Coronary artery (tissue), 2 donors: ENCODE measurements around the gene ARNT2.
A peak's percentile ranks its signal among the peaks of the same experiment; 100 is the strongest.

Experiments
- DNase-seq: peaks from one replicate; pipeline ENCODE4 v3.0.0-alpha.2; 2017; ENCODE audit warnings: low spot score
- H3K27ac ChIP-seq, 2 donors: fragments of 200-600 bp; sonication (generic); one replicate each; pipeline ENCODE4 v1.5.1; 2016 to 2019
- H3K4me3 ChIP-seq: fragments of 200-600 bp; sonication (generic); 2 replicates; pipeline ENCODE4 v1.5.1; 2016; ENCODE audit warnings: mild to moderate bottlenecking, moderate library complexity
- TF ChIP-seq, protein P1 (sequence below): fragments of 200-600 bp; sonication (generic); IDR thresholded peaks from one replicate; pipeline ENCODE4 v1.5.1; 2019; ENCODE audit warnings: antibody characterized with exemption

The ARNT2 gene

DNA sequence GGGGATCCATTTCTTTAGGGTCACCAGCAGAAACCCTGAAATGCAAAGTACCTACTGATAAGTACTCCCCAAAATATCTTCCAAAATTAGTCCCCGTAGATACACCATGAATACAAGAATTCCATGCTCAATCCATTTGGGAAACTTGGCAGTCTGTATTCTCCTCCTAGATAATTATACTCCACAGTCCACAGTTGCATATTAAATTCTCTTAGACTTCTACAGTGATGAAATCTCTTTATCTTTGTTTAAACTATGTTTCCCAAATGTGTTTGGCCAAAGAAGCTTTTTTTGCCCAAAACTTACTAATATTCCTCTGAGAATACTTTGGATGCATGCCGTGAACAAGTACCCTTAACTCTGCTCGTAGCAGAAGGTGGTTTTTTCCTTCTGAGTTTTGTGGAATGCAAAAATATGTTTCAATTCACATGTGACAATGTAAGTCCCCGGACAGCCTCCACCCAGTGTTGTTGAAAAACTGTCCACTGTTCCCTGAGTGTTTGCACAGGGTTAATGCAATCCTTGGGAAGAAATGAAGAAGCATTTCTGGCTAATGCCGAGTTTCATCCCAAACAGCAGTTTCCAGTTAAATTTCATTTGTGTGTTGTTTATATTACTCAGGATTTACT, 126.7 kb downstream of the ARNT2 start:
- H3K4me3 ChIP-seq = peak overlapping the region; percentile 39
- H3K27ac ChIP-seq = peak overlapping the region in 1 of 2 donors; percentile 25
- TF ChIP-seq, protein P1, sequence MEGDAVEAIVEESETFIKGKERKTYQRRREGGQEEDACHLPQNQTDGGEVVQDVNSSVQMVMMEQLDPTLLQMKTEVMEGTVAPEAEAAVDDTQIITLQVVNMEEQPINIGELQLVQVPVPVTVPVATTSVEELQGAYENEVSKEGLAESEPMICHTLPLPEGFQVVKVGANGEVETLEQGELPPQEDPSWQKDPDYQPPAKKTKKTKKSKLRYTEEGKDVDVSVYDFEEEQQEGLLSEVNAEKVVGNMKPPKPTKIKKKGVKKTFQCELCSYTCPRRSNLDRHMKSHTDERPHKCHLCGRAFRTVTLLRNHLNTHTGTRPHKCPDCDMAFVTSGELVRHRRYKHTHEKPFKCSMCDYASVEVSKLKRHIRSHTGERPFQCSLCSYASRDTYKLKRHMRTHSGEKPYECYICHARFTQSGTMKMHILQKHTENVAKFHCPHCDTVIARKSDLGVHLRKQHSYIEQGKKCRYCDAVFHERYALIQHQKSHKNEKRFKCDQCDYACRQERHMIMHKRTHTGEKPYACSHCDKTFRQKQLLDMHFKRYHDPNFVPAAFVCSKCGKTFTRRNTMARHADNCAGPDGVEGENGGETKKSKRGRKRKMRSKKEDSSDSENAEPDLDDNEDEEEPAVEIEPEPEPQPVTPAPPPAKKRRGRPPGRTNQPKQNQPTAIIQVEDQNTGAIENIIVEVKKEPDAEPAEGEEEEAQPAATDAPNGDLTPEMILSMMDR = no peak
- no peak for DNase-seq

DNA sequence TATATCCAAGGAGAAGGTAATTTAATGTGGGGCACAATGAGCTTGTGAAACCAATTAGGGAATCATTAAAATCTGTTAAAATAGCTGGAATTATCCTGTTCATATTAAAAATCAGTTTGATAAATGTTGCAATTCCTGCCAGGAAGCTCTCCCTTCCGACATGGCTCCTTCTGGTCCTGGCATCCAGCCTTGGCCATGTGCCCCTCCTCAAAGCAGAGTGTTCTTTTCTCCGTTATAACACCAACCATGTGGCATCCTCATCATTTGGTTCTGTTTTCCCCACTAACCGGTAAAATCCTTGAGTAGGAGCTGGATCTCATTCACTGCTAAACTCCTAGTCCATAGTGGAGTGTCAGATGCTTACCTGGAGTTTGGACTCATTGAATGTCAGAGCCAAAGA, 127.2 kb downstream of the ARNT2 start:
- no peak for DNase-seq

DNA sequence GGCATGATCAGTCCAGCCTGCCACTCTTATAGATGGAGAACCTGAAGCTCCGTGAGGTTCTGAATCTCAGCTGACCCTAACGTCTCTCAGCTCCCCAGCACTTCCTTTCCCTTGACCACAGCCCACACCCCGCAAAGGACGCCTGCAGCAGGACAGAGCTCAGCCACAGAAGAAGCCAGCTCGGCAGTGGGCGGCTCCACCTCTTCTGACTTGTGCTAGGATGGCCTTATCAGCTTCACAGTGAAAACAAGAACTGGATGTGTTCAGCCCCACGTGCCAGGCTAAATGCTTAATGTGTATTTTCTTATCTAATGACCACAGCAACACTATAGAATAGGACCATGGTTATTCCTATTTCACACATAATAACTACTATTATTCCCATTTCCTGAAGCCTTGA, 127.6 kb downstream of the ARNT2 start:
- TF ChIP-seq, protein P1 = no peak
- DNase-seq = no peak
- H3K4me3 ChIP-seq = no peak overlapping the region
- H3K27ac ChIP-seq = peak overlapping the region in 1 of 2 donors; percentile 25

More for the DNA sequence above, 127.2 kb downstream of the ARNT2 start:
- TF ChIP-seq, protein P1 = no peak
- Histone ChIP-seq H3K27ac (peak overlapping the region in 1 of 2 donors; percentile 25), H3K4me3 (peak overlapping the region; percentile 39)

DNA sequence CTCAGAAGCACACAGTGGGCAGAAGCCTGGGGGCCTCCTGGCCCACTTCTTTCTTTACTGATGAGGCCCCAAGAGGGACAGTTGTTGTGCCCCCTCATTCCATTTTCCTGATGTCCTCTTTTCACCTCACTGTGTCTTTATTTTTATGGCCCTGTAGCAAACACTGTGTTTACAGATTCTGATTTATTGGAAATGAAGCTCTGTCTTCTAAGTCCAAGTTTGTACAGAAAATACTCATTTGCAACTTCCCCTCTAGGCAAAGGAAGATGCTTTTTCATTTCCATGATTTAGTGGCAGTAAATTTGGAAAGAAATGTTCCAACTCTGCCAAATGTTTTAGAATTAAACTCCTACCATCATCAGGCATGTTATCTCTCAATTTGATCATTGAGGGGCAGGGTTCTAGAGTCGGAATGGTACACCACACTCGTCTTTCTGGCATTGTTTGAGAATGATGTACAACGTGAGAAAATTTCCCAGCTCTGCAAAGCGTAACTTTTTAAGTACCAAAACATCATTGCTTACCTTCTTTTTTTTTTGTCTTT, 129.7 kb downstream of the ARNT2 start:
- TF ChIP-seq, protein P1 = no peak
- no peak overlapping the region for H3K27ac ChIP-seq
- no peak overlapping the region for H3K4me3 ChIP-seq
- DNase-seq = no peak

DNA sequence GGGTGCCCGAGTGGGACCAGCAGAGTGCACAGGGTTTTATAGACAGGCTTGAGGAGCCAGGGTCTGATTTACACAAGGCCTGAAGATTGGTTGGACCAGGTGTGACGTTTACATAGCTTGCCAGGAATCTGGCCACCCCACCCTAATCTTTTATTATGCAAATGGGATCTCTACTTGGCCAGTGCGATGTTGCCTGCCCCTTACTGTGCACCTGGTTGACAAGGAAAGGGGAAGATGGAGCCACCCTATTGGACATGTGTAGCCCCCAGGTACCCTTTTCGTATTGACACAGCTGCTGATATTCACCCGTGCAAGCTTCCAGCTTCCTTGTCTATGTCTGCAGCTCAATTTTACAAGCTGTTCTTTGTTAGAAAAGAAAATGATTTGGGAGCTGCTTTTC, 132.0 kb downstream of the ARNT2 start:
- no peak for DNase-seq
- TF ChIP-seq, protein P1 = no peak
- Histone ChIP-seq H3K4me3 (no peak overlapping the region), H3K27ac (no peak overlapping the region)

DNA sequence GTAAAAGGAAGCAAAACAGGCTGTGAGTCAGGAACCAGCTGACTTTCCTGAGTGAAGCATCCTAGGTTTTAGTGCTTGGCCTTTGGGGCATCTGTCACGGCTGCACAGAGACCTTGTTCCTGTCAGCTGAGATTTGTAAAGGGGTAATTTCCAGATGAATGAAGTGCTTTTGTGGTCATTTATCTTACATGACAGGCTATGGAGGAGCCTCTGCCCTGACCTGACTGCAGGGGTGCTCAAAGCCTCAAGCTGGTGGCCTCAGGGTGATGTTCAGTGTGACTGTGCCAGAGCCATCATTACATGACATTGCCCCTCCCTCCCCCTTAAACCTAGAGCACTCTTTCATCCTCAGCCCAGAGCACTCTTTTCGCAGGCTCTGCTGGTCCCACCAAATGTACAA, 132.5 kb downstream of the ARNT2 start:
- DNase-seq = no peak
- TF ChIP-seq, protein P1 = no peak
- Histone ChIP-seq H3K27ac (no peak overlapping the region), H3K4me3 (no peak overlapping the region)

DNA sequence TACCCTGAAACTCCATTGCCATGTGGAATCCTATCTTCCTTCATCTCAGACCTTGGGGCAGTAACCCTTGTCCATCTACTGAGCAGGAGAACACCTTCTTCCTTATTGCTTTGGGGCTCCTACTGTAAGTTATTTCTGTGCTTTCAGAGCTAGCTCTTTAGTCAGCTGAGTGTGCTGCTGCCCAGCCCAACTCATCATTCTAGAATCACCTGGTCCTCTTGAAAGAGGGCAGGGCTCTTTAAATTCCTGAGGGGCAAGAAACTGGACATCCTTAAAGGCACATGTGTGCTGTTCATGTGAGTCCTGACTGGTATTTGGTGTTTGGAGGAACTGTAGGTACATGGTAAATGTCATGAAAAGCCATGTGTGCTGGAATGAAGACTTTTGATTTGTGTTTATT, 140.9 kb downstream of the ARNT2 start:
- Histone ChIP-seq H3K4me3 (no peak overlapping the region), H3K27ac (no peak overlapping the region)
- no peak for DNase-seq
- TF ChIP-seq, protein P1 = no peak
